ENCODE results near the gene VIT. TPM values are rescaled to one million over a fixed set of nuclear protein-coding genes. Genes with fewer than 3 reads are reported as not detected.

Gene VIT
- polyA plus RNA-seq, 1 of the 3 experiments (the other 2 are of a cell fraction): not detected

GRCh38 chr2:36779462-36779861 lies 83.0 kb downstream of the VIT start:
- CTCF ChIA-PET: interaction anchor here (0.7 to 11.8 kb wide), 23 partner anchors 9 to 427 kb away, joined by 3 to 218 read pairs (median 4); no protein-coding TSS in a partner anchor

GRCh38 chr2:36780231-36780839 lies 83.8 kb downstream of the VIT start:
- Histone ChIP-seq H3K27ac (ENCODE audit: low read depth in 2 of 2, low read length in 1 of 2) (no peak overlapping the region), H3K9ac (no peak overlapping the region), H2AFZ (ENCODE audit: low read depth) (peak overlapping the region; percentile 69), H3F3A (replicated peaks; ENCODE audit: insufficient read depth) (no peaks in the 10 kb centered on the region), H3K9me2 (no peaks in the 10 kb centered on the region), H3K36me3 (replicated peaks in 1 of 2; ENCODE audit: control insufficient read depth in 1 of 2, insufficient read depth in 2 of 2, low read length in 1 of 2) (no peaks in the 10 kb centered on the region), H3K9me3 (no peaks in the 10 kb centered on the region), H3K27me3 (ENCODE audit: insufficient read depth) (no peaks in the 10 kb centered on the region; the same call in 1 of the 2 replicates), H3K79me2 (ENCODE audit: insufficient read depth) (no peaks in the 10 kb centered on the region), H3K4me2 (peak overlapping the region; percentile 23; the same call in 1 of the 2 replicates), H3K4me3 (ENCODE audit: low read depth in 2 of 2, low read length in 1 of 2) (peak overlapping the region; percentile 4 to 28; a peak in 2 of 4 replicates), H3K4me1 (ENCODE audit: control insufficient read depth in 1 of 2, insufficient read depth in 2 of 2, low read depth in 1 of 2, low read length in 1 of 2) (no peaks in the 10 kb centered on the region), H4K20me1 (ENCODE audit: insufficient read depth) (no peaks in the 10 kb centered on the region)
- WGBS (ENCODE audit: low lambda C conversion rate): 4% methylated on average over 4 of the region's 4 CpGs
- POLR2A ChIA-PET: no interaction called here
- peak; percentile 65 for DNase-seq
- CTCF ChIA-PET: interaction anchor here (0.7 to 11.8 kb wide), 27 partner anchors 13 to 493 kb away, joined by 3 to 218 read pairs (median 3); no protein-coding TSS in a partner anchor
- TF ChIP-seq RCOR1 (IDR thresholded peaks at IDR 0.05; ENCODE audit: low read length) (no peak), USF1 (IDR thresholded peaks at IDR 0.05; ENCODE audit: borderline replicate concordance, low read depth) (no peak), NRF1 (IDR thresholded peaks at IDR 0.05; ENCODE audit: low read depth, low read length) (no peak), REST (IDR thresholded peaks at IDR 0.05; ENCODE audit: low read depth, low read length) (no peak), ZBTB33 (IDR thresholded peaks at IDR 0.05; ENCODE audit: borderline replicate concordance, low read depth) (no peak), RAD21 (IDR thresholded peaks at IDR 0.05; ENCODE audit: low read length) (peak; percentile 83), RXRA (IDR thresholded peaks at IDR 0.05; ENCODE audit: borderline replicate concordance, low read depth) (no peak), SMC3 (IDR thresholded peaks at IDR 0.05; ENCODE audit: low read depth, low read length) (peak; percentile 51), CTCF (IDR thresholded peaks at IDR 0.05) (peak; percentile 93), POLR2AphosphoS5 (IDR thresholded peaks at IDR 0.05; ENCODE audit: low read depth, low read length) (no peak), IRF3 (IDR thresholded peaks at IDR 0.05; ENCODE audit: low read depth, low read length) (no peak)

More at GRCh38 chr2:36779462-36779861, 83.0 kb downstream of the VIT start:
- Histone ChIP-seq H3K4me2 (peak overlapping the region; percentile 23; the same call in 1 of the 2 replicates), H3K79me2 (ENCODE audit: insufficient read depth) (no peaks in the 10 kb centered on the region), H3K27ac (ENCODE audit: low read depth in 2 of 2, low read length in 1 of 2) (no peak overlapping the region), H3K4me1 (ENCODE audit: control insufficient read depth in 1 of 2, insufficient read depth in 2 of 2, low read depth in 1 of 2, low read length in 1 of 2) (no peaks in the 10 kb centered on the region), H3K9me2 (no peaks in the 10 kb centered on the region), H3K36me3 (replicated peaks in 1 of 2; ENCODE audit: control insufficient read depth in 1 of 2, insufficient read depth in 2 of 2, low read length in 1 of 2) (no peaks in the 10 kb centered on the region), H3K27me3 (ENCODE audit: insufficient read depth) (no peaks in the 10 kb centered on the region; the same call in 1 of the 2 replicates), H2AFZ (ENCODE audit: low read depth) (no peak overlapping the region), H3K4me3 (ENCODE audit: low read depth in 2 of 2, low read length in 1 of 2) (no peak overlapping the region), H3F3A (replicated peaks; ENCODE audit: insufficient read depth) (no peaks in the 10 kb centered on the region), H3K9me3 (no peaks in the 10 kb centered on the region), H3K9ac (no peak overlapping the region), H4K20me1 (ENCODE audit: insufficient read depth) (no peaks in the 10 kb centered on the region)
- TF ChIP-seq NRF1 (IDR thresholded peaks at IDR 0.05; ENCODE audit: low read depth, low read length) (no peak), TCF12 (IDR thresholded peaks at IDR 0.05) (no peak), FOXM1 (IDR thresholded peaks at IDR 0.05; ENCODE audit: low read depth) (no peak)
- WGBS (ENCODE audit: low lambda C conversion rate): 71% methylated on average over 2 of the region's 2 CpGs
- POLR2A ChIA-PET: no interaction called here
- DNase-seq: no peak

Measured in SK-N-SH (cell line).